Endothelial cell of umbilical vein (primary cell): ENCODE data around the gene ABTB1. TPM values are rescaled to one million over a fixed set of nuclear protein-coding genes. Genes with fewer than 3 reads are reported as not detected.
A peak's percentile ranks its signal among the peaks of the same experiment; 100 is the strongest.

ENCODE experiments used
- BruUV-seq: library from RNA; stranded (reverse); fragments of 400-500 nt; replicated peaks from 2 replicates; lab custom pipeline; 2021; lab: Mats Ljungman, UMichigan
- CTCF ChIA-PET: fragments of 300-600, 350-600 bp; sonication (Branson Sonifier 250); formaldehyde crosslinking; loops from one replicate; lab custom pipeline; 2021; ENCODE audit warnings: antibody characterized with exemption, inconsistent platforms; lab: Charles Lee
- POLR2A ChIA-PET: fragments of 300-600, 350-600 bp; sonication (Branson Sonifier 250); formaldehyde crosslinking; loops from one replicate; lab custom pipeline; 2021; ENCODE audit warnings: antibody characterized with exemption, inconsistent platforms; lab: Charles Lee
- DNase-seq: peaks from one replicate; pipeline ENCODE4 v3.0.0-alpha.2; 2011; ENCODE audit warnings: low read depth, low spot score
- FAIRE-seq: peaks from 2 replicates; lab custom pipeline; 2011; peaks lifted over from hg19 to GRCh38; lab: Jason Lieb, UNC
- H2AFZ ChIP-seq: 2 replicates; pipeline ENCODE4 v1.6.0; 2012; ENCODE audit warnings: low read depth, low read length, control low read depth, inconsistent platforms
- H3K27ac ChIP-seq: 2 replicates; pipeline ENCODE4 v1.5.1; 2011; ENCODE audit warnings: low read depth, mild to moderate bottlenecking, control low read depth, low read length, moderate library complexity; ENCODE audit not compliant: insufficient read depth
- H3K27me3 ChIP-seq, 2 experiments: 2 replicates each; pipeline versions ENCODE4 v1.6.0 to v1.6.1; 2011; ENCODE audit warnings: low read length in 2 of 2, mixed read lengths in 1 of 2; ENCODE audit not compliant: control insufficient read depth in 2 of 2, insufficient read depth in 2 of 2
- H3K36me3 ChIP-seq, 2 experiments: 2 replicates in 1 of 2; 3 replicates in 1 of 2; pipeline ENCODE4 v1.5.1; 2011; ENCODE audit warnings: low read length in 2 of 2, mild to moderate bottlenecking in 1 of 2, moderate library complexity in 1 of 2; ENCODE audit not compliant: control insufficient read depth in 2 of 2, insufficient read depth in 2 of 2; ENCODE audit errors: extremely low read depth in 1 of 2
- H3K4me1 ChIP-seq: 3 replicates; pipeline ENCODE4 v1.5.1; 2011; ENCODE audit warnings: mild to moderate bottlenecking, low read length; ENCODE audit not compliant: control insufficient read depth, insufficient read depth; ENCODE audit errors: extremely low read depth
- H3K4me2 ChIP-seq: 2 replicates; pipeline ENCODE4 v1.6.1; 2011; ENCODE audit warnings: low read length, control low read depth, mixed read lengths; ENCODE audit not compliant: insufficient read depth
- H3K4me3 ChIP-seq, 3 experiments: fragments of 200-600 bp in 1 of 3; sonication (generic), shearing (Covaris generic) in 1 of 3; replicated peaks in 1 of 3; 2 replicates each; pipeline ENCODE4 v1.5.1; 2011 to 2016; ENCODE audit warnings: control low read depth in 3 of 3, low read length in 3 of 3, mild to moderate bottlenecking in 2 of 3, inconsistent platforms in 1 of 3, low read depth in 1 of 3, moderate library complexity in 1 of 3; ENCODE audit not compliant: insufficient read depth in 1 of 3
- H3K79me2 ChIP-seq: 2 replicates; pipeline ENCODE4 v1.6.0; 2012; ENCODE audit warnings: low read length, inconsistent platforms; ENCODE audit not compliant: control insufficient read depth, insufficient read depth
- H3K9ac ChIP-seq: replicated peaks from 2 replicates; pipeline ENCODE3; 2011; ENCODE audit warnings: low read length, control low read depth; ENCODE audit not compliant: insufficient read depth; ENCODE audit errors: extremely low read depth
- H3K9me1 ChIP-seq: replicated peaks from 3 replicates; pipeline ENCODE4 v1.6.0; 2011; ENCODE audit warnings: mild to moderate bottlenecking, low read length; ENCODE audit not compliant: control insufficient read depth, insufficient read depth; ENCODE audit errors: extremely low read depth
- H3K9me3 ChIP-seq: replicated peaks from 2 replicates; pipeline ENCODE4 v1.5.1; 2012; ENCODE audit warnings: low read length, inconsistent platforms; ENCODE audit not compliant: control insufficient read depth, insufficient read depth
- H4K20me1 ChIP-seq: replicated peaks from 2 replicates; pipeline ENCODE3; 2011; ENCODE audit warnings: mild to moderate bottlenecking, low read length; ENCODE audit not compliant: control insufficient read depth, insufficient read depth; ENCODE audit errors: extremely low read depth
- GATA2 ChIP-seq: IDR thresholded peaks from 2 replicates; pipeline ENCODE4 v1.7.0; 2011; ENCODE audit warnings: low read depth, mild to moderate bottlenecking, moderate library complexity, mixed read lengths, low read length; ENCODE audit not compliant: insufficient read length, insufficient read depth
- dilution Hi-C: fragments of 300-500 bp; cut with MboI; formaldehyde crosslinking; loops from one replicate; pipeline ENCODE4 v1.15.0; 2019; ENCODE audit warnings: low sequenced_read_pairs; ENCODE audit not compliant: extremely low pct_ligation_motif_present
- intact Hi-C: fragments of 100-400 bp; cut with micrococcal nuclease; formaldehyde crosslinking; loops from one replicate; pipeline ENCODE4 v1.10.0; 2022
- polyA plus RNA-seq, 4 experiments: library from polyadenylated mRNA; depleted of rRNA in 3 of 4; stranded (reverse) in 3 of 4; unstranded in 1 of 4; fragments of >200 nt; gene quantifications; 2 replicates each; pipeline versions ENCODE4 v1.2.1 to v1.2.3, GENCODE V29; 2011 to 2012; ENCODE audit warnings: missing spikeins in 1 of 4
- total RNA-seq: library from RNA; stranded (reverse); gene quantifications from 2 replicates; pipeline ENCODE4 v1.2.3, GENCODE V29; 2021
- TF ChIP-seq, protein P1 (sequence below), 2 donors: IDR thresholded peaks; 1 replicate in 1 of 2; 2 replicates in 1 of 2; pipeline ENCODE4 v1.5.1; 2011; ENCODE audit warnings: low read length in 2 of 2, mild to moderate bottlenecking in 2 of 2, moderate library complexity in 2 of 2, control low read depth in 1 of 2, inconsistent platforms in 1 of 2, low read depth in 1 of 2; ENCODE audit not compliant: insufficient read depth in 1 of 2; ENCODE audit errors: extremely low read depth in 1 of 2

The ABTB1 gene
- total and polyA plus RNA-seq, 2 donors (not counting 3 experiments of a cell fraction or from before 2014, with no cell fraction given), result 15.2 to 25.1 TPM

DNA sequence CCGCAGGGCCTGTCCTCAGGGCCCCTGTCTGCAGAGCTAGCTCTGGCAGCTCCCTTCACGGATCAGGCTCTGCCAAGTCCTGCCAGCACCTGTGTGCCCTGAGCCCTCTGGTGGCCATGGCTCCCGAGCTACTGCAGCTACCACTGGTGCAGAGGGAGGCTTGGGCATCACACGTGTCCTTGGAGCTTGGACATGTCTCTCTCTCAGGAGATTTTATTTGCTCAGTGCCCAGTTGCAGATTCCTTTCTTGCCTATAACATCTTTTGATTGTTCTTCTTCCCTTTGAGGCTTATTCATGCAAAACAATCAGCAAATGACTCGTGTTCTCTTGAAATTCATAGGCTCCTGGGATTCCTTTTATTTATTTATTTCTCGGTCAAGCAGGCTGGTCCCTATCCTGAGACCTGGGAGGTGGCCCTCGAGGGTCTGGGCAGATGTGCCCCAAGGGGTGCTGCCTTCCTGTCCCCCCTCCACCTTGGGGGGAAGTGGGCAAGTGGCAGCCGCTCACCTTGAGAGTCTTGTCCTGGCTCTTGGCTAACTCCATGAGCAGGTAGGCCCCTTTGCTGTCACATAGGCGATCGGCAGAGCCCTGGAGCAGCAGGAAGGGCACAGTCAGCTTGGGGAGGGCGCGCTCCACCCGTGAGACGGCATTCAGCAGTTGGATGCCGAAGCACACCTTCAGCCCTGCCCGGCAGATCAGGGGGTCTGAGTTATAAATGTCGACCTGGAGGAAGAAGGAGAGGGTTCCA, 21.9 kb downstream of the ABTB1 start:
- no peaks in the 10 kb centered on the region for H3K27me3 ChIP-seq
- ChIA-PET POLR2A (no interaction called here), CTCF (interaction anchor here (0.6 to 4.2 kb wide), 8 partner anchors 15 to 267 kb away, joined by 3 to 74 read pairs (median 4); partner anchors contain the start of gene MGLL)
- no peak overlapping the region for H2AFZ ChIP-seq
- DNase-seq (peak; percentile 36), FAIRE-seq (peak; percentile 70)
- no peaks in the 10 kb centered on the region for H3K9me1 ChIP-seq
- peaks cover 2 to 3% of the 10 kb centered on the region in 2 experiments for H3K36me3 ChIP-seq
- H3K4me1 ChIP-seq, result peaks cover 19% of the 10 kb centered on the region
- no peak overlapping the region for H3K9ac ChIP-seq
- H4K20me1 ChIP-seq, result no peaks in the 10 kb centered on the region
- TF ChIP-seq GATA2, result no peak
- TF ChIP-seq, protein P1, sequence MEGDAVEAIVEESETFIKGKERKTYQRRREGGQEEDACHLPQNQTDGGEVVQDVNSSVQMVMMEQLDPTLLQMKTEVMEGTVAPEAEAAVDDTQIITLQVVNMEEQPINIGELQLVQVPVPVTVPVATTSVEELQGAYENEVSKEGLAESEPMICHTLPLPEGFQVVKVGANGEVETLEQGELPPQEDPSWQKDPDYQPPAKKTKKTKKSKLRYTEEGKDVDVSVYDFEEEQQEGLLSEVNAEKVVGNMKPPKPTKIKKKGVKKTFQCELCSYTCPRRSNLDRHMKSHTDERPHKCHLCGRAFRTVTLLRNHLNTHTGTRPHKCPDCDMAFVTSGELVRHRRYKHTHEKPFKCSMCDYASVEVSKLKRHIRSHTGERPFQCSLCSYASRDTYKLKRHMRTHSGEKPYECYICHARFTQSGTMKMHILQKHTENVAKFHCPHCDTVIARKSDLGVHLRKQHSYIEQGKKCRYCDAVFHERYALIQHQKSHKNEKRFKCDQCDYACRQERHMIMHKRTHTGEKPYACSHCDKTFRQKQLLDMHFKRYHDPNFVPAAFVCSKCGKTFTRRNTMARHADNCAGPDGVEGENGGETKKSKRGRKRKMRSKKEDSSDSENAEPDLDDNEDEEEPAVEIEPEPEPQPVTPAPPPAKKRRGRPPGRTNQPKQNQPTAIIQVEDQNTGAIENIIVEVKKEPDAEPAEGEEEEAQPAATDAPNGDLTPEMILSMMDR (IDR thresholded peaks at IDR 0.05; ENCODE audit: extremely low read depth in 1 of 2, insufficient read depth in 1 of 2, low read depth in 1 of 2, low read length in 2 of 2), result peak; percentile 18 to 61
- no TSS peak for BruUV-seq
- H3K4me2 ChIP-seq, result no peak overlapping the region
- dilution Hi-C loops, result no loop called here
- intact Hi-C loops, result loop anchor here (2.0 to 10.0 kb wide), 2 partner anchors 42 to 280 kb away; no protein-coding TSS in a partner anchor
- H3K4me3 ChIP-seq, result no peak overlapping the region
- H3K79me2 ChIP-seq, result no peaks in the 10 kb centered on the region
- H3K9me3 ChIP-seq, result no peaks in the 10 kb centered on the region
- no peak overlapping the region for H3K27ac ChIP-seq
